Smooth muscle cell of the brain vasculature (primary cell): Measurements from ENCODE around the gene SLC2A10.

Source experiments
- DNase-seq: peaks from one replicate; pipeline ENCODE4 v3.0.0-alpha.2; 2012; ENCODE audit warnings: low read depth, low spot score

The SLC2A10 gene

DNA sequence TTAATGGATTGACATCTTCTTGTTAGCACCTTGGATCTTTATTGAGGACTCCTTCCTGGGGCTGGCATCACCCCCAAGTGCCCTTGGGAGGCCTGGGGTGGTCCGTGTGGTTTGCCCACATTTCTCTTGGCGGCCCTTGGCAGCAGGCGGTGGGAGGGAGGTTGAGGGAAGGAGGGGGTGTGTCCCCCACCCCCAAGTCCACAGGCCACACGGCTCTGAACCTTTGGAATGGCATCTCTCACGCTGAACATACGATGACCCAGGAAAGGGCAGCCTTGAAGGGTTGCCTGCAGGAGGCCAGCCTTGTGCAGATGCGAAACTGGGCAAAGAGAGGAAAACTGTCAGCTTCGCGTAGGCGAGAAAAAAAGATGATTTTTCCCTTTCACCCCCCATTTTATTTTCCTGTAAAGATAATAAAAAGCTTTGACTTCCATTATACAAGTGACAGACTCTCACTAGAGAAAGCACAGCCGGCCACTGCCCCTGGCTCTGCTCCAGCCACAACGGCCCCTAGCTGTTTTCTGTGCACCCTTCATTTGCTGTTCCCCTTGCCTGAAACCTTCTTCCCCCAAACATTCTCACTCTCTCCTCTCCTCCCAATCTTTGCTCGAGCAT lies 56.2 kb downstream of the SLC2A10 start:
- DNase-seq = no peak

DNA sequence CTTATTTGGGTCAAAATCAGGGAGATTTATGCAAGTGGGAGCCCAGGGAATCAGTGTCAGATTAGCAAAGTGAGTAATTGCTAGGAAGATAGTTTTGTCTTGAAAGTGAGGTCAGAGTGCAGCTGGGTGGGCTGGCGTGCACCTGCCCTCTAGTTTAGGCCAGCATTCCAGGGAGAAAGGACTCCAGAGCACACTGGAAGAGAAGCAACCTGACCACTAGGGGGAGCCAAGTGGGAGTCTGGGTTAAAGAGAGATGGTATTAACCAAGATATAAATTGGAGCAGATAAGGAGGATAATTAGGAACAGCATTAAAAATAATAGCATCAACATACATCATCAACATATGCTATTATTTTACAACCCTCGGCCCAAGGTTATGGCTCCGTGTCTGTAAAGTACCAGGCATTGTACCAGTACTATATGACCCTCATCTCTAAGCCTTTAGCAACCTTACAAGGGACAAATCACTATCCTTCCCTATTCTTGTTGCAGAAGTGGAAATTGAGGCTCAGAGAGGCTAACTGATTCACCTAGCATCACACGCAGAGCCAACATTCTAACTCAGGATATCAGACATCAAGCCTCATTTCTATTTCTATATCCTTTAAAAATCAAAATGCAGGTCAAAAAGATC lies 57.8 kb downstream of the SLC2A10 start:
- no peak for DNase-seq

DNA sequence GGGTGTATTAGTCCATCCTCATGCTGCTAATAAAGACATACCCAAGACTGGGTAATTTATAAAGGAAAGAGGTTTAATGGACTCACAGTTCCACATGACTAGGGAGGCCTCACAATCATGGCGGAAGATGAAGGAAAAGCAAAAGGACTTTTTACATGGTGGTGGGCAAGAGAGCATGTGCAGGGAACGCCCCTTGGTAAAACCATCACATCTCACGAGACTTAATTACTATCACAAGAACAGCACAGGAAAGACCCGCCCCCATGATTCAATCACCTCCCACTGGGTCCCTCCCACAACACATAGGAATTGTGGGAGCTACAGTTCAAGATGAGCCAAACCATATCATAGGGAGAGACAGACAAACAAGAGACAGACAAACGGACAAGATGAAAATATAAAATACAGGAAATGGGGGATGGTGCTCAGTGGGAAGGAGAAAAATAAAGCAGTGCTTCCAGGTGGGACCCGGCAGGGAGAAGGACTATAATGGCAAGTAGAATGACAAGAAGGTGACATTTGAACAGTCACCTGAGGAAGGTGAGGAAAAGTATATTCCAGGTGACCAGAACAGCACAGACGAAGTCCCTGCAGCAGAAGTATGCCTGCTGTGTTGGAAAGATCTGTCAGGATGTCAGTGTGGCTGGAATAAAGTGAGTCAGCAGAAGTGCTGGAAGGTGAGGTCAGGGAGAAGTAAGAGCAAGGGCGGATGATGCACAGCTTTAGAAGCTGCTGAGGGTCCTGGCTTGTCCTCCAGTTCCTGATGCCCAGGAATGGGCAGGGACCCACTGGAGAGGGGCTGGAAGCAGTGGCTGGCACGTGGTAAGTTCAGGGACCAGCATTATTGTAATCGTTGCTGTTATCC lies 61.1 kb downstream of the SLC2A10 start:
- DNase-seq = no peak

DNA sequence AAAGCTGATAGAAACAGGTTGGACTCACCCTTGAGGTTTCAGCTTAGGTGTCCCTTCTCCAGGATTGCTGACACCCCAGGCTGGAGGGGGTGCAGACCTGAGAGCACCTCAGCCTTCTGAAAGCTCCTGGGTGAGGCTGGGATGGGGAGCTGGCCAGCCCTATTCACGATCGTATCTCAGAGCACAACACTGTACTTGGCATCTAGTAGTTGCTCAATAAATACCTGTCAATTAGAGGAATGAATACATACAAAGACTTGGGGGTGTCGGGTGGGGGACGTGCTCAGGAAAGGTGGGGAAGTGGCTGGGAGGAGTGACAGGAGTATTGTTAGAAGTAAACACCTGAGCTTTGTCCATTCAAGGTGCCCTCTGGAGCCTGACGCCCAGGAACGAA lies 61.7 kb downstream of the SLC2A10 start:
- DNase-seq = no peak

DNA sequence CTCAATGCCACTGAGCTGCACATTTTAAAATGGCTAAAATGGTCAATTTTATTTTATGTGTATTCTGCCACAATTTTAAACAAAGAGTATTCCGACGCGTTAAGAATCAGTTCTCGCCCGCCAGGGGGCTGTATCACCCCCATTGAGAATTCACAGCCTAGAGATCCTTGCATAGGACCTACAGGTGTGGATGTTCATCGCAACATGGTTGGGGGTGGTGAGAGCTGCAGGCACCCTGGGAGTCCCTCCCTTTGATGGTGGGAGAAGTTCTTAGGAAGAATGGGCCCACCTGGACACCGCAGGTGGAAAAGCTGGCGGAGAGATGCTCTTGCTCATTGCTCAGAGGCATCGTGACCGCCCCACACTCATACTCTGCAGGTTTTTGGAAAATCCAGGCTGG lies 63.5 kb downstream of the SLC2A10 start:
- DNase-seq = no peak

DNA sequence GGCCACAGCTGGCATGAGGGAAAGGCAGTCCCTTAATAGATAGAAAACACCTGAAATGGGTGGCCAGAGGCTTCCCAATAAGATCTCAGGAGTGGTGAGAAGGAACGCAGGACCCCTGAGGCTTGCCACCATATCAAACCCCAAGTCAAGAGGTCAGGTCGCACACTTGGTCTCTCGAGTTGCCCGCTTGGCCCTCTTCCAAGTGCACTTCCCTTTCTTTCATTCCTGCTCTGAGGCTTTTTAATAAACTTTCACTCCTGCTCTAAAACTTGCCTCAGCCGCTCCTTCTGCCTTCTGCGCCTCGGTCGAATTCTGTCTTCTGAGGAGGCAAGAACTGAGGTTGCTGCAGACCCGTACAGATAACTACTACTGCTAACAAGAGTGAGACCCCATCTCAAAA lies 64.2 kb downstream of the SLC2A10 start:
- DNase-seq = no peak

DNA sequence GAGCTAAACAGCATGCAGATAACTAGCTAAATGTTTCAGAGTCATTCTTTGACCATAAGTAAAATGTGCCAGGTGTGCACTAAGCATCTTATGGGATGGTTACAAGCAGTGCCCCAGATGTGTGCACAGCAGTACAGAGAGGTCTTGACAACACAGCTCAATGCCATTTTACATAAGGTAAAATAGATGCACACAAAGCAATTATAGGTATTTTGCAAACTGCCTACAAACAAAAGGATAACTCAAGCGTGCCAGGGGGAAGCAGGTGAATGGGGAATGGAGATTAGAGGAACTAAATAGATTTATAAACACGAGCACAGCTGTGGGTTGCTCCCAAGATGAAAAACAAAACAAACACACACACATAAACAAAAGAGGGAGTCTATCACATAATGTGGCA lies 64.8 kb downstream of the SLC2A10 start:
- DNase-seq = no peak

DNA sequence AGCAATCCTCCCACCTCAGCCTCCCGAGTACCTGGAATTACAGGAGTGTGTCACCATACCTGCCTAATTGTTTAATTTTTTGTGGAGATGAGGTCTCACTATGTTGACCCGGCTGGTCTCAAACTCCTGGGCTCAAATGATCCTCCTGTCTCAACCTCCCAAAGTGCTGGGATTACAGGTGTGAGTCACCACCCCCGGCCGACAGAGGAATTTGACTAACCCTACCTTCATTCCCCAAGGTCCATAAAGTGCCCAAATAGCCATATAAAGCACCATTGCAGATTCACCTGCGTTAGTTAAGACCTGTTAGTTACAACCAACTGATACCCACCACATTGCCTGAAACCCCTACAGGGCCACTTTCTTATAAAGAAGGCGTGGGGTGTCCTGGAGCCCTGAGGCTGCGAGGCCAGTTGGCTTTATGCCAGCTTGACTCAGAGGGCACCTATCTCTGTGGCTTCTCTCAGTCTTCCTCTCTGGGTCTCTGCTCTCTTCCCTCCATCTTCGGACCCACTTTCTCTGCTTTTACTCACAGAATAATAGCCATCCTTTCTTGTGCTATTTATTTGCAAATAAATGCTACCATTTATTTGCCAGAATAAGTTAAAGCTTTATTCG lies 65.6 kb downstream of the SLC2A10 start:
- no peak for DNase-seq

DNA sequence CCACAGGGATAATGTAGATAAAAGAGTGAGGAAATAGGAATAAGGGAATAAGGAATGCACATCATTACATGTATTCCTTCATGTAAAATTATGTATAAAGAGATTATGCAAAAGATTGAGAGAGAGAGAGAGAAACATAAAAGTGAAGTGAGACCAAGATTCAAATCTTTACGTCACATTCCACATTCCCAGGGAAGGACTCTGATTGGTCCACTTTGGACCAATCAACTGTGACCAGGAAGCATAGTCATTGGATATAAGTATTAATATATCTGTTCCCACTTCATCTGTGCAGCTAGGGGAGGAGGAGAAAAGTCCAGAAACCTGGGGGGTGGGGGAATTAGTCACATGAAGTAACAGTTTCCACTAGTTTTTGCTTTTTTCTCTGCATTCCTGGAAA lies 66.4 kb downstream of the SLC2A10 start:
- no peak for DNase-seq

DNA sequence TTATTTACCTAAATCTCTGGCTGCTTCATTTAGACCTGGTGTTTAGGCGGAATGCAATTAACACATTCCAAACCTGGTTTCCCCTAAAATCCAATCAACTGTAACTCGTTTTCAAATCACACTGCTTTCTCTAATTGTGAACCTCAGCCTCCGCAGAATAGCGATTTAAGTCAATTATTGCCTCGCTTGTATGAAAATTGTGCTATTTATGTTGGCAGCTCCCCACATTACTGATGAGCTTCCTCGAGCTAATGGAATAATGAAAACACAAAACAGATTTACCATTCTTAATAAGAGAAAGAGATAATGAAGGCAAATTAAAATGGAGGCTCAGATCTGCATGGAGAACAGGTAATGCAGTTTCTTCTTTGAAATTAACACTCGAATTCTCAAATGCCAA lies 67.9 kb downstream of the SLC2A10 start:
- DNase-seq = no peak

DNA sequence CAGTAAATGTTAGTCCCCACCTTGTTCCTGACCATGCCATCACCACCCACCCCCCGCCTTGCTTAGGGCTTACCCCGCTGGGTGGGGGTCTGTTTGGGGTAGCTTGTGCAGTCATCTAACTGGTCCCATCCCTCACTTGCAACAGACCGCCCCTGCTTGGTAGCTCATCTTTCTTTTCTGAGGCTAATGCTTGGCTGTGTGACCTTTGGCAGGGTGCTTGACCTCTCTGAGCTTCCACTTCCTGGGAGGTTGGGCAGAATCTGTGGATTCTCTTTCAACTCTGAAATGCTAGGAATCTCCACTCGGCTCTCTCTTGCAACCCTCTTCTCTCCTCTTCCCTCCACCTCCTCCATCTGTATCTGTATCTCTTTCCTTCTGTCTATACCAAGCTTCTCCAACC lies 70.4 kb downstream of the SLC2A10 start:
- no peak for DNase-seq

DNA sequence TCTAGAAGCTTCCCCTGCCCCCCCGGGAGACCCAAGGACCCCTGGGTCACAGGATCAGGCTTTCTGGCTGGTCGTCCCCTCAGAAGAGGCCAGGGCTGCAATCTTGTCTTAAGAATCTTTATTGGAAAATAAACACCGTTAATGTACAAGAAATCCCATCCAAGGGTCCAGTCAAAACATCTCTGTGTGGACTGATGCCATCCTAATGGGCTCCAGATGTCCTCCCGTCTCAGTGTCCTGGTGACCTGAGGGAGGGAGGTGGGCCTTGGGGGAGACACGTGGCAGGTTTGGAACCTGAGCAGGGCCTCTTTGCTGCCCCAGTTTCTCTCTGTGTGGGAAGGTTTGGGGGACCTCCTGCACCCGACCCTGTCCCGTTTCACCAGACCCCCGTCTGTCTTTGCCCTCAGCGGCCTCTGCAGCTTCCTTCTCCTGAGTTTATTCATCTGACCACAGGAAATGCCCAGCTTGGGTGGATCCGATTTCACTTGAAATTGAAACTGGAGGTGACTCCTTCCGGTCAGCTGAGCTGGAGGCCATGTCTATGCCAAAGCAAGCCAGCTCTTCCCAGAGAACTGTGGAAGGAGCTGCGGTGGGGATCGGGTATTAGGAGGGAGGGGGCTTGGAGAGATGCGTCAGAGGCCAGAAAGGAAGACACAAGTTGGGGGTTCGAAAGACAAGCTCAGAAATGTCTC lies 75.1 kb downstream of the SLC2A10 start:
- DNase-seq = peak; percentile 3
